GM18517 (cell line): ENCODE measurements around the gene ZNF331.

Source experiments
- ATAC-seq: cut with Tn5 transposase; IDR thresholded peaks from one replicate; pipeline ENCODE4 v1.9.1; 2021; ENCODE audit warnings: mild to moderate bottlenecking, moderate library complexity; ENCODE audit not compliant: unreplicated experiment

The ZNF331 gene

GRCh38 chr19:53624771-53625545 is 87.0 kb downstream of the ZNF331 start:
- no peak for ATAC-seq

GRCh38 chr19:53626486-53626885 is 88.5 kb downstream of the ZNF331 start:
- ATAC-seq = no peak

GRCh38 chr19:53626976-53627375 is 89.0 kb downstream of the ZNF331 start:
- ATAC-seq = no peak
